Measurements from ENCODE around the gene CPT2. TPM values are rescaled to one million over a fixed set of nuclear protein-coding genes. Genes with fewer than 3 reads are reported as not detected.

Gene CPT2
- total and polyA plus RNA-seq, 9 of the 15 experiments (the other 6 are each of a cell fraction or from before 2014, with no cell fraction given), result 7.6 to 25.1 (median 16.8) TPM

DNA sequence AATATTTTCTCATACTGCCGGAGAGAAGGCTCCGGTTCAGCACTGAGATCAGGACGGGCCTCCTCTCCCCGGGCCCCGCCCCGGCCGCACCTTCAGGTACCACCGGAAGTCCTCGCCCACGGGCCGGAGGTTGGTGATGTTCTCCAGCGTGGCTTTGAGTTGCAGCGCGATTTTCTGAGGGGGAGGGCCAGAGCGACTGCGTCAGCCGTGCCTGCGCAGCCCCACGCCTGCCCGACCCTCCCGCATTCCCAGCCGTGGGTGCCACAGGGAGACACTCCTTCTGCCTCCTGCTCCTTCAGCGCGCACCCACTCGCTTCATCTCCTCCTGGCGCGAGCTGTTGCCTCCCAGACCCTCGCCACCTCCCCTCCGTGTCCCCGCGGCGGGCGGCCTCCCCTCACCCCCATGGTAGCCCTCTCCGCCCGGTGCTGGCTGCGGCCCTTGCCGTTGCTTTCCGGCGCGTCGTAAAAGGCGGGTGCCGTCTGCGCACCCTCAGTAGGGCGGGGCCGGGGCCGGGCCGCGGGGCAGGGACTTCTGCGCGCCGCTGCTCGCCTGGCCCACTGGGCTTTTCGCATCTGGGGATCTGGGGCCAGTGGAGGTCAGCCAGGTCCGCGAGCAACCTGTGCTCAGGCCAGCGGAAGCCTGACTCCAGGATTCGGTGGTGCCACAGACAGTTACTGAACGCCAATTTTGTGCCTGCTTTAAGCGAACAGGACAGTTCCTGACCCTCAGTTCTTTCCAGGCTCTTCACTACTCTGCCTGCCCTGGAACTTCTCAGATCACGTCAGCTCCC, 23.7 kb downstream of the CPT2 start, which contains the start of gene CZIB:
Gene CZIB, minus strand, starts transcription at position 464 of the 791 bp plus-strand sequence. Its CDS starts 59 bp downstream, at position 405.
- H3K36me3 ChIP-seq (ENCODE audit: control insufficient read depth, insufficient read depth, low read length), result peaks cover 33% of the 10 kb centered on the region; the same call in 2 of the 3 replicates
- no peaks in the 10 kb centered on the region for H3K9me1 ChIP-seq (ENCODE audit: control insufficient read depth, insufficient read depth, low read length)
- in situ Hi-C loops (cut with MboI) (no loop called here), intact Hi-C loops (cut with micrococcal nuclease) (no loop called here)
- H3K27me3 ChIP-seq (ENCODE audit: control insufficient read depth in 2 of 2, insufficient read depth in 2 of 2, low read length in 2 of 2), result no peaks in the 10 kb centered on the region
- peak within 1 kb of the TSS; percentile 96 for H3K4me2 ChIP-seq (ENCODE audit: insufficient read depth, low read length)
- peak within 1 kb of the TSS; percentile 82 to 98 for H3K9ac ChIP-seq (ENCODE audit: insufficient read depth in 1 of 2, low read depth in 2 of 2, low read length in 2 of 2)
- CTCF ChIA-PET (ENCODE audit: low intra/inter-chr PET ratio), result no interaction called here
- WGBS (ENCODE audit: insufficient coverage, low coverage, missing lambda C conversion rate), result under 1% methylated on average over 50 of the region's 61 CpGs
- DNase-seq (ENCODE audit: extremely low read depth in 1 of 4, low spot score in 3 of 4), result peak; percentile 95 to 98 (median 97)
- POLR2A ChIA-PET, result interaction anchor here (0.6 to 1.2 kb wide), 5 partner anchors 32 to 679 kb away, joined by 3 read pairs; no protein-coding TSS in a partner anchor
- H3K9me3 ChIP-seq (replicated peaks; ENCODE audit: control insufficient read depth, insufficient read depth, low read depth, low read length), result no peaks in the 10 kb centered on the region
- peak; percentile 96 for ATAC-seq
- H4K20me1 ChIP-seq (replicated peaks; ENCODE audit: control insufficient read depth, insufficient read depth, low read length), result no peaks in the 10 kb centered on the region
- peak; percentile 95 for FAIRE-seq
- peaks cover 8% of the 10 kb centered on the region in 2 experiments; a peak in 3 of 5 replicates for H3K4me1 ChIP-seq (replicated peaks in 1 of 2; ENCODE audit: control insufficient read depth in 2 of 2, insufficient read depth in 2 of 2, low read length in 2 of 2)
- BruUV-seq (replicated peaks), result no TSS peak
- H3K4me3 ChIP-seq, result peak within 1 kb of the TSS; percentile 69
- H3K27ac ChIP-seq (ENCODE audit: extremely low read depth, low read depth, low read length), result peak within 1 kb of the TSS; percentile 88
- H2AFZ ChIP-seq (ENCODE audit: low read depth, low read length), result peak within 1 kb of the TSS; percentile 99
- peaks cover 17% of the 10 kb centered on the region for H3K79me2 ChIP-seq (ENCODE audit: control insufficient read depth, insufficient read depth, low read length)
- peak; percentile 76 for TF ChIP-seq HNRNPLL (IDR thresholded peaks at IDR 0.05; ENCODE audit: low read depth, low read length, poor library complexity, severe bottlenecking)
- TF ChIP-seq NR2C2 (CRISPR knock-in tag; IDR thresholded peaks at IDR 0.05), result peak; percentile 83; the same call in 1 of the 2 replicates
- peak; percentile 55; the same call in 1 of the 2 replicates for TF ChIP-seq NR2C2 (tag; IDR thresholded peaks at IDR 0.05)
- no peak for TF ChIP-seq ZNF507 (tag; conservative IDR thresholded peaks at IDR 0.05)
- no peak for TF ChIP-seq BRF1 (IDR thresholded peaks at IDR 0.05; ENCODE audit: borderline replicate concordance, extremely low read depth, insufficient read length)
- no peak for TF ChIP-seq JUNB (CRISPR knock-in tag; conservative IDR thresholded peaks at IDR 0.05)
- TF ChIP-seq ZNF780A (CRISPR knock-in tag; IDR thresholded peaks at IDR 0.05), result no peak
- no peak for TF ChIP-seq USF1 (CRISPR knock-in tag; IDR thresholded peaks at IDR 0.05)
- no peak for TF ChIP-seq GTF2A2 (tag; IDR thresholded peaks at IDR 0.05)
- TF ChIP-seq, protein P1, sequence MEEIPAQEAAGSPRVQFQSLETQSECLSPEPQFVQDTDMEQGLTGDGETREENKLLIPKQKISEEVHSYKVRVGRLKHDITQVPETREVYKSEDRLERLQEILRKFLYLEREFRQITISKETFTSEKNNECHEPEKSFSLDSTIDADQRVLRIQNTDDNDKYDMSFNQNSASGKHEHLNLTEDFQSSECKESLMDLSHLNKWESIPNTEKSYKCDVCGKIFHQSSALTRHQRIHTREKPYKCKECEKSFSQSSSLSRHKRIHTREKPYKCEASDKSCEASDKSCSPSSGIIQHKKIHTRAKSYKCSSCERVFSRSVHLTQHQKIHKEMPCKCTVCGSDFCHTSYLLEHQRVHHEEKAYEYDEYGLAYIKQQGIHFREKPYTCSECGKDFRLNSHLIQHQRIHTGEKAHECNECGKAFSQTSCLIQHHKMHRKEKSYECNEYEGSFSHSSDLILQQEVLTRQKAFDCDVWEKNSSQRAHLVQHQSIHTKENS (CRISPR knock-in tag; IDR thresholded peaks at IDR 0.05), result no peak
- TF ChIP-seq U2AF1 (optimal IDR thresholded peaks at IDR 0.05; ENCODE audit: low read depth, low read length), result no peak
- TF ChIP-seq, protein P2, sequence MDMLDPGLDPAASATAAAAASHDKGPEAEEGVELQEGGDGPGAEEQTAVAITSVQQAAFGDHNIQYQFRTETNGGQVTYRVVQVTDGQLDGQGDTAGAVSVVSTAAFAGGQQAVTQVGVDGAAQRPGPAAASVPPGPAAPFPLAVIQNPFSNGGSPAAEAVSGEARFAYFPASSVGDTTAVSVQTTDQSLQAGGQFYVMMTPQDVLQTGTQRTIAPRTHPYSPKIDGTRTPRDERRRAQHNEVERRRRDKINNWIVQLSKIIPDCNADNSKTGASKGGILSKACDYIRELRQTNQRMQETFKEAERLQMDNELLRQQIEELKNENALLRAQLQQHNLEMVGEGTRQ (CRISPR knock-in tag; IDR thresholded peaks at IDR 0.05), result no peak
- TF ChIP-seq FOS (IDR thresholded peaks at IDR 0.05; ENCODE audit: extremely low read depth, insufficient read length), result no peak
- no peak for TF ChIP-seq NEUROD1 (IDR thresholded peaks at IDR 0.05; ENCODE audit: borderline replicate concordance, low read depth, low read length, partially characterized antibody)
- TF ChIP-seq NRF1 (conservative IDR thresholded peaks at IDR 0.05 in 1 of 2, IDR thresholded peaks at IDR 0.05 in 1 of 2), result peak; percentile 97
- TF ChIP-seq ZC3H4 (CRISPR knock-in tag; IDR thresholded peaks at IDR 0.05; ENCODE audit: borderline replicate concordance), result no peak
- TF ChIP-seq ZFP1 (CRISPR knock-in tag; IDR thresholded peaks at IDR 0.05), result no peak
- TF ChIP-seq KLF16 (IDR thresholded peaks at IDR 0.05), result no peak
- TF ChIP-seq TCF7 (IDR thresholded peaks at IDR 0.05; ENCODE audit: borderline replicate concordance), result 0 out of 2 replicates have a peak, but pooled peaks have one; percentile 36
